ENCODE data around the gene UFSP2. TPM values are rescaled to one million over a fixed set of nuclear protein-coding genes. Genes with fewer than 3 reads are reported as not detected.

Gene UFSP2
- total and polyA plus RNA-seq, 2 donors from 2014 or later: 47.1 to 47.3 TPM

- Histone ChIP-seq H3K9me3 (ENCODE audit: control insufficient read depth in 2 of 3, insufficient read depth in 1 of 3, low read length in 3 of 3) (no peaks in the 10 kb centered on the region), H3K4me3 (ENCODE audit: low read length in 3 of 3) (no peak overlapping the region), H3K27ac (ENCODE audit: low read depth in 2 of 2, low read length in 2 of 2) (no peak overlapping the region), H3K36me3 (ENCODE audit: control insufficient read depth in 2 of 3, insufficient read depth in 3 of 3, low read length in 3 of 3) (no peaks in the 10 kb centered on the region), H3K27me3 (ENCODE audit: control insufficient read depth, insufficient read depth, low read length) (no peaks in the 10 kb centered on the region), H3K9ac (ENCODE audit: low read length in 3 of 3) (no peak overlapping the region), H3K4me1 (ENCODE audit: control insufficient read depth in 2 of 3, insufficient read depth in 2 of 3, low read depth in 1 of 3, low read length in 3 of 3) (no peaks in the 10 kb centered on the region)
- DNase-seq: no peak
- intact Hi-C loops (cut with DNase I): no loop called here
- FAIRE-seq: no peak
- TF ChIP-seq CTCF (IDR thresholded peaks at IDR 0.05; ENCODE audit: borderline replicate concordance, extremely low read depth, insufficient read depth): no peak
Measured at GRCh38 chr4:185361872-185362271, 63.9 kb downstream of the UFSP2 start.

- no peaks in the 10 kb centered on the region for H3K27me3 ChIP-seq (ENCODE audit: control insufficient read depth, insufficient read depth, low read length)
- intact Hi-C loops (cut with DNase I): no loop called here
- H3K36me3 ChIP-seq (ENCODE audit: control insufficient read depth in 2 of 3, insufficient read depth in 3 of 3, low read length in 3 of 3): no peaks in the 10 kb centered on the region
- FAIRE-seq (no peak), DNase-seq (no peak)
- H3K9me3 ChIP-seq (ENCODE audit: control insufficient read depth in 2 of 3, insufficient read depth in 1 of 3, low read length in 3 of 3): no peaks in the 10 kb centered on the region
- H3K27ac ChIP-seq (ENCODE audit: low read depth in 2 of 2, low read length in 2 of 2): no peak overlapping the region
- no peak for TF ChIP-seq CTCF (IDR thresholded peaks at IDR 0.05; ENCODE audit: borderline replicate concordance, extremely low read depth, insufficient read depth)
- H3K4me3 ChIP-seq (ENCODE audit: low read length in 3 of 3): no peak overlapping the region
- no peak overlapping the region for H3K9ac ChIP-seq (ENCODE audit: low read length in 3 of 3)
- no peaks in the 10 kb centered on the region for H3K4me1 ChIP-seq (ENCODE audit: control insufficient read depth in 2 of 3, insufficient read depth in 2 of 3, low read depth in 1 of 3, low read length in 3 of 3)
Measured at GRCh38 chr4:185359767-185360446, 65.9 kb downstream of the UFSP2 start.

GRCh38 chr4:185358959-185359358 is 66.8 kb downstream of the UFSP2 start:
- Histone ChIP-seq H3K36me3 (ENCODE audit: control insufficient read depth in 2 of 3, insufficient read depth in 3 of 3, low read length in 3 of 3) (peaks cover 0 to 2% (median 0%) of the 10 kb centered on the region in 3 donors), H3K4me3 (ENCODE audit: low read length in 3 of 3) (no peak overlapping the region), H3K9ac (ENCODE audit: low read length in 3 of 3) (no peak overlapping the region), H3K4me1 (ENCODE audit: control insufficient read depth in 2 of 3, insufficient read depth in 2 of 3, low read depth in 1 of 3, low read length in 3 of 3) (no peaks in the 10 kb centered on the region), H3K27ac (ENCODE audit: low read depth in 2 of 2, low read length in 2 of 2) (no peak overlapping the region), H3K9me3 (ENCODE audit: control insufficient read depth in 2 of 3, insufficient read depth in 1 of 3, low read length in 3 of 3) (no peaks in the 10 kb centered on the region), H3K27me3 (ENCODE audit: control insufficient read depth, insufficient read depth, low read length) (no peaks in the 10 kb centered on the region)
- intact Hi-C loops (cut with DNase I): no loop called here
- no peak for TF ChIP-seq CTCF (IDR thresholded peaks at IDR 0.05; ENCODE audit: borderline replicate concordance, extremely low read depth, insufficient read depth)
- DNase-seq (no peak), FAIRE-seq (no peak)

- Histone ChIP-seq H3K27ac (ENCODE audit: low read depth in 2 of 2, low read length in 2 of 2) (no peak overlapping the region), H3K36me3 (ENCODE audit: control insufficient read depth in 2 of 3, insufficient read depth in 3 of 3, low read length in 3 of 3) (peaks cover 0 to 2% (median 0%) of the 10 kb centered on the region in 3 donors), H3K4me1 (ENCODE audit: control insufficient read depth in 2 of 3, insufficient read depth in 2 of 3, low read depth in 1 of 3, low read length in 3 of 3) (no peaks in the 10 kb centered on the region), H3K27me3 (ENCODE audit: control insufficient read depth, insufficient read depth, low read length) (no peaks in the 10 kb centered on the region), H3K9ac (ENCODE audit: low read length in 3 of 3) (no peak overlapping the region), H3K9me3 (ENCODE audit: control insufficient read depth in 2 of 3, insufficient read depth in 1 of 3, low read length in 3 of 3) (no peaks in the 10 kb centered on the region), H3K4me3 (ENCODE audit: low read length in 3 of 3) (no peak overlapping the region)
- intact Hi-C loops (cut with DNase I): no loop called here
- TF ChIP-seq CTCF (IDR thresholded peaks at IDR 0.05; ENCODE audit: borderline replicate concordance, extremely low read depth, insufficient read depth): no peak
- DNase-seq: no peak
- FAIRE-seq: no peak
Measured at GRCh38 chr4:185358514-185358913, 67.2 kb downstream of the UFSP2 start.
